GM10266 (cell line): ENCODE results near the gene CFAP100.

Experiments
- DNase-seq: peaks from one replicate; pipeline ENCODE4 v3.0.0; 2012; ENCODE audit errors: extremely low spot score
- CTCF ChIP-seq: IDR thresholded peaks from 2 replicates; pipeline ENCODE4 v1.5.1; 2012; ENCODE audit warnings: mild to moderate bottlenecking, low read depth; ENCODE audit not compliant: control insufficient read depth, insufficient read depth; ENCODE audit errors: missing control alignments

The CFAP100 gene

GRCh38 chr3:126371096-126371705 lies 23.5 kb upstream of the CFAP100 start:
- no peak for TF ChIP-seq CTCF
- DNase-seq: no peak

- no peak for TF ChIP-seq CTCF
These were observed 22.1 kb upstream of the CFAP100 start for GRCh38 chr3:126372413-126373145.

DNA sequence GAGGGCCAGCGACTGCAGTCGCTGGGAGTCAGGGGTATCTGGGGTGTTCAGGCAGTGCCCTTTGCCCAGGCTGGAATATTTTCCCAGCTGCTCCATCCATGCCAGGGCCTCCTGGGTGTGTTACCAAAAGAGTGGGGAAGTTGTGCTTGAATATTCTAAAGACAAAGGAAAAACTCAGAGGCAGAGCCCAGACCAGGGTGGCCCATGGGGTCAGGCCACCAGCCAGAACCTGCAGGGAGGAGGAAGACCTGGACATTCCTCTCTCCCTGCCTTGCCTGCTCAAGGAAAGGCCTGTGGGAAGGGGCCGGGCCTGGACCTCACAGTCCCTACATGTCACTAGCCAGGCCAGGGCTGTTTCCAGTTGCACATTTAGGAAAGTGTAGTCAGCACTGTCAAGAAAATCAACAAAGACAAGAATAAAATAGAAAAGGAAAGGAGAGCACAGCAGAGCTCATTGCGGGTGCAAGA lies 21.5 kb upstream of the CFAP100 start:
- TF ChIP-seq CTCF: no peak
- no peak for DNase-seq

More at GRCh38 chr3:126372413-126373145, 22.1 kb upstream of the CFAP100 start:
- DNase-seq: no peak

DNA sequence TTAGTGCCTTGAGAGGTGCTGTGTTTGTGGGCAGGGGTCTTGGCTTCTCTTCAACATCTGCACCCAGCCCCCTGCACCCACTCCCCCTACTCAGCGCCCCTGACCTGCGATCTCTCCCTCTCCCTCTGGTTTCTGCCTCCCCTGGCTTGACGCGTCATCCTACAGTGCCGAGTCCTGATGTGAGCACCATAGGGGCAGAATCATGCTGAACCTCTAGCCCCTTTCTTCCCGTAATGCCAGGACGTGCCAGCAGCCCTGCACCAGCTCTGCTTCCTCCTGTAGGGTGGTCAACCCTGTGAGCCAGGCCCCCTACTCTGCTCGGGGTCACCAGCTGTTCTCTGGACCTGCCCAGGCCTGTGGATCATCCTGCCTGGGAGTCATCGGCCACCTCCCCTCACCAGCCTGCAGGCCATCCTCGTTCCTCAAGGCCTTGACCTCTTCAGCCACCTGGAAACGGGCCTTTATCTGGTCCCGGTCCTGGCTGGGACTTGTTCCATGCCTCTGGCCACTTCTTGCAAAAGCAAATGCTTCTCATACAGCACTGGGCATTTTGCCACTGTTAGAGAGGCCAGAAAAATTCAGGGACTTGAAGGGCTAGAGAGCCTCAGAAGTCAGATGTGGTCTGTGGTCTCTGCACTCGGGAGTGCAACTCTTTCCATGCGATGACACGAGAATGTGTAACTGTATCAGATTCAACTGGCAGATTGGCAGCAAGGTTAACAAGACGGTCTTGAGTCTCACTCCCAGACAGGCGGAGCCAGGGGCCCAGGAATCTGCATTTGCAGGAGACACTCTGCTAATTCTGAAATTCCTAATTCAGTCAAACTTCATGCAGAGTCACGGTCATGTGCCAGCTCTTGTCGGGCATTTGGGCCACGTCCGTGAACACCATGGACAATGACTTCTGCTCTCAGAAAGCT lies 20.8 kb upstream of the CFAP100 start:
- no peak for TF ChIP-seq CTCF
- DNase-seq: no peak

DNA sequence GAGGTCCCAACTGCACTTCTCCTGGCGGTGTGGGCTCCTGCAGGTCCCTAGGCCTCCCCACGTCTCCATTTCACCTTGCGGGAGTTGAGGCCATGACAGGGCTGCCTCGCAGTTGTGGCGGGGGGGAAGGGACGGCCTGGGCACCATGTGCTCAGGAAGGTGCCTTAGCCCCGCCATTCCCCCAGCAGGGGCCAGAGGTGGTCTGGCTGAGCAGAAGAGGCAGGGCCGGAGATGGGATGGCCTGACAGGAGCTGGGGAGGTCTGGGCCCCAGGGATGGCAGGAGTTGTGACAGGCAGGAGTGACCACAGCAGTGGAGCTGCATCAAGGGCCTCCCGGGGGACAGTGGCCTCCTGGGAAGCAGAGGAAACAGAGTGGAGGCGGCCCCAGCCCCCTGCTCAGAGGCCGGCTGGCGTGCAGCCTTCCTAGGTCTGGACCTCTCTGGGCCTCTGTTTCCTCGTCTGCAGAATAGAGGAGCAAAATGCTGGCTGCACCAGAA lies 18.8 kb upstream of the CFAP100 start:
- TF ChIP-seq CTCF: no peak

DNA sequence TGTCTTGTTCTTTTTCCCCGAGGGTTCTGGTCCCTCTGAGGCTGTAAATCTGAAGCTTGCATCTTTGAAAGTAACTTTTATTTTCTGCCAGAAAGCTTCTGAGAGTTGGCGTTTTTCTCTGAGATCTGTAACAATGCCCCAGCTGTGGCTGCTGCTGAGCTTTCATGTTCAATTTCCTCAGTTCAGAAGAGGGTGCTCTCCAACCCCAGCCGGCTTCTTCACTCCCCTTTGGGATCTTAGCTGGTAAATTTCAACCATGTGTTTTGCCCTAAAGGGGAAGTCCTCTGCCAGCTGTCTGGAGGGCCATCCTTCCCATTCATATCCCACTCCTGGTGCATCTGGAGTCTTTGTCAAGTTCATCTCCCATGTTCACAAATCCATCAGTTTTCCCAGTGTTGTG lies 18.3 kb upstream of the CFAP100 start:
- no peak for DNase-seq

More for the DNA sequence above, 18.8 kb upstream of the CFAP100 start:
- DNase-seq: no peak

More for the DNA sequence above, 18.3 kb upstream of the CFAP100 start:
- TF ChIP-seq CTCF: no peak
